Subcutaneous abdominal adipose tissue (tissue), 5 donors: ENCODE results near the gene ACSL3.
"Not testable (repeated sequence)": the region's sequence is repeated elsewhere in the genome, so short reads cannot be mapped to it uniquely, and the experiment has no call there.

Experiments
- H3K27ac ChIP-seq: one replicate; pipeline ENCODE4 v1.7.0; 2013; ENCODE audit warnings: low read depth, mild to moderate bottlenecking, inconsistent platforms, low read length, moderate library complexity
- H3K27me3 ChIP-seq, 5 donors: one replicate each; pipeline ENCODE4 v1.7.0; 2013; ENCODE audit warnings: low read length in 5 of 5, inconsistent platforms in 1 of 5; ENCODE audit not compliant: control insufficient read depth in 5 of 5, insufficient read depth in 4 of 5
- H3K36me3 ChIP-seq, 5 donors: one replicate each; pipeline ENCODE4 v1.7.0; 2013; ENCODE audit warnings: low read length in 5 of 5; ENCODE audit not compliant: control insufficient read depth in 5 of 5, insufficient read depth in 5 of 5
- H3K4me1 ChIP-seq, 5 donors: one replicate each; pipeline ENCODE4 v1.7.0; 2013; ENCODE audit warnings: low read length in 5 of 5, mild to moderate bottlenecking in 3 of 5, moderate library complexity in 1 of 5; ENCODE audit not compliant: control insufficient read depth in 5 of 5, insufficient read depth in 5 of 5
- H3K4me3 ChIP-seq, 5 donors: one replicate each; pipeline ENCODE4 v1.7.0; 2013; ENCODE audit warnings: low read length in 5 of 5, low read depth in 1 of 5
- H3K9ac ChIP-seq, 5 donors: one replicate each; pipeline ENCODE4 v1.7.0; 2013; ENCODE audit warnings: low read length in 5 of 5, mild to moderate bottlenecking in 4 of 5, moderate library complexity in 3 of 5
- H3K9me3 ChIP-seq, 5 donors: one replicate each; pipeline ENCODE4 v1.7.0; 2013; ENCODE audit warnings: low read length in 5 of 5; ENCODE audit not compliant: control insufficient read depth in 5 of 5
- donor health status: healthy.
- donor health status: healthy.
- donor health status: healthy.
- donor health status: healthy.
- donor health status: healthy.

The ACSL3 gene

GRCh38 chr2:222833410-222833809, 27.4 kb upstream of the ACSL3 start:
- no peaks in the 10 kb centered on the region for H3K27me3 ChIP-seq
- H3K9me3 ChIP-seq = no peaks in the 10 kb centered on the region
- H3K9ac ChIP-seq = no peak overlapping the region
- no peaks in the 10 kb centered on the region for H3K4me1 ChIP-seq
- H3K36me3 ChIP-seq = no peaks in the 10 kb centered on the region
- H3K27ac ChIP-seq = no peak overlapping the region
- no peak overlapping the region for H3K4me3 ChIP-seq

DNA sequence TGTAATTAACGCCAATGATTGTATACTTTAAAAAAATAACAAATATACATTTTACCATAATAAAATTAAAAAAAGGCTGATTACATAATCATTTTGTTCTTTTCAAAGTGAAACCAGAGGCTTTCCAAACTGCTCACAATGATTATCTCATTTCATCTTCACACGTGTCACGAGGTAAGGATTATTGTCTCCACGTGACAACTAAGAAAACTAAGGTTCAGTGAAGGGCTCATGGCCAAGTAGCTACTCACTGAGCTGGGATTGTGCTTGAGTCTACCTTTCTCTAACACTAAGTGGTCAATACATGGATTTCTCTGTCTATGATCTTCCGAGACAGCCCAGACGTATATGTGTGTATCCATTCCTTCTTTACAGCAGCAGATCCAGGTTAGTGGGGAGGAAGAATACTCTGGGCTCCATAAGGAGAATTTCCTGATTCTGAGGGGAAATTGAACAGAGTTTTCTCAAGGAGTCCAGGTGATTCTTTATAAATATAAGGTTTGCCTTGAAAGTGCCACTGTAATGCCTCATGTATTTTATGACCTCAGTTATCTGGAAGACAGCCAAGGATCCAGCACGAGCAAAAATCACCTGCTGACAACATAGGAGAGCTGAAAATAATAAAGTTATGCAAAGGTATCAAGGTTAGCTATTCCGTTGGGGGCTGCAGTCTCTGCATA, 25.6 kb upstream of the ACSL3 start:
- Histone ChIP-seq H3K27me3 (no peaks in the 10 kb centered on the region), H3K4me3 (no peak overlapping the region), H3K4me1 (no peaks in the 10 kb centered on the region), H3K36me3 (no peaks in the 10 kb centered on the region), H3K9ac (no peak overlapping the region), H3K9me3 (no peaks in the 10 kb centered on the region), H3K27ac (no peak overlapping the region)

DNA sequence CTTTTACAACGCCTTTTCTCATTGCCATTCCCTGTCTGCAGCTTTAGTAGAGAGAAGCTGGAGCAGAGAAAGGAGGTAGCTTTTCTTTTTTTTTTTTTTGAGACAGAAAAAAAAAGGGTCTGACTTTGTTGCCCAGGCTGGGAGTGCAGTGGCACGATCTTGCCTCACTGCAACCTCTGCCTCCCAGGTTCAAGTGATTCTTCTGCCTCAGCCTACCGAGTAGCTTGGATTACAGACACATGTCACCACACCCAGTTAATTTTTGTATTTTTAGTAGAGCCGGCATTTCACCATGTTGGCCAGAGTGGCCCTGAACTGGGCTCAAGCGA, 25.0 kb upstream of the ACSL3 start:
- no peak overlapping the region for H3K27ac ChIP-seq

GRCh38 chr2:222837643-222838056, 23.2 kb upstream of the ACSL3 start:
- no peaks in the 10 kb centered on the region for H3K27me3 ChIP-seq
- no peak overlapping the region for H3K4me3 ChIP-seq
- no peaks in the 10 kb centered on the region for H3K36me3 ChIP-seq
- H3K4me1 ChIP-seq = peaks cover 0 to 4% (median 2%) of the 10 kb centered on the region in 5 donors
- no peaks in the 10 kb centered on the region for H3K9me3 ChIP-seq
- H3K27ac ChIP-seq = no peak overlapping the region
- no peak overlapping the region for H3K9ac ChIP-seq

More for the DNA sequence above, 25.0 kb upstream of the ACSL3 start:
- H3K4me1 ChIP-seq = no peaks in the 10 kb centered on the region
- no peaks in the 10 kb centered on the region for H3K27me3 ChIP-seq
- H3K9ac ChIP-seq = no peak overlapping the region
- H3K9me3 ChIP-seq = no peaks in the 10 kb centered on the region
- H3K36me3 ChIP-seq = no peaks in the 10 kb centered on the region
- no peak overlapping the region for H3K4me3 ChIP-seq

DNA sequence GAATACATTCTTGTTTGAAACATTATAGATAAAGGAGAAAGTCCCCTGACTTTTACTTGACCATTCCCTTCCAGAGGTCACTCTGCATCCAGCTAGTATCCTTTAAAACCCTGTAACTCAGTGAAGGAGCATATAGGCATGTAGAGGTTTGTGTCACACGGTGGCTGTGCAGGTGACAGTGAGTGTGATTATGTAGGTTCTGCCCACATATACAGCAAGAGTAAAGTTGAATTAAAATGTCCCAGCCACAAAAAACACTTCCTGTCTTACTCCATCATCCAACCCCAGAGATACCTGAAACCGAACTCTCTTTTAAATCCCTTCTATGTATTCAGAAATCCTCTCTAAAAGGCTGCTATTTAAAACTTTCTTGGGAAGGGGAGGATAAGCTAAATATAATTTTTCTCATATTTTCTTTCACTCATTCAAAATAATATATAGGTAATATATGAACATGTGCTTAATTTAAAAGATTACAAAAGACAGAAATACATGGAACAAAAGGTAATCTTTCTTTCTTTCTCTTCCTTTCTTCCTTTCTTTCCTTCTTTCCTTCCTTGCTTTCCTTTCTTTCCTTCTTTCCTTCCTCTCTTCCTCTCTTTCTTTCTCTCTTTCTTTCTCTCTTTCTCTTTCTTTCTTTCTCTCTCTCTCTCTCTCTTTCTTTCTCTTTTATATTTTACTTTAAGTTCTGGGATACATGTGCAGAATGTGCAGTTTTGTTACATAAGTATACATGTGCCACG, 20.6 kb upstream of the ACSL3 start:
- H3K9ac ChIP-seq = no peak overlapping the region
- no peaks in the 10 kb centered on the region for H3K36me3 ChIP-seq
- no peak overlapping the region for H3K4me3 ChIP-seq
- H3K27ac ChIP-seq = no peak overlapping the region
- peaks cover 0 to 10% (median 6%) of the 10 kb centered on the region in 5 donors for H3K4me1 ChIP-seq
- no peaks in the 10 kb centered on the region for H3K27me3 ChIP-seq
- H3K9me3 ChIP-seq = no peaks in the 10 kb centered on the region

DNA sequence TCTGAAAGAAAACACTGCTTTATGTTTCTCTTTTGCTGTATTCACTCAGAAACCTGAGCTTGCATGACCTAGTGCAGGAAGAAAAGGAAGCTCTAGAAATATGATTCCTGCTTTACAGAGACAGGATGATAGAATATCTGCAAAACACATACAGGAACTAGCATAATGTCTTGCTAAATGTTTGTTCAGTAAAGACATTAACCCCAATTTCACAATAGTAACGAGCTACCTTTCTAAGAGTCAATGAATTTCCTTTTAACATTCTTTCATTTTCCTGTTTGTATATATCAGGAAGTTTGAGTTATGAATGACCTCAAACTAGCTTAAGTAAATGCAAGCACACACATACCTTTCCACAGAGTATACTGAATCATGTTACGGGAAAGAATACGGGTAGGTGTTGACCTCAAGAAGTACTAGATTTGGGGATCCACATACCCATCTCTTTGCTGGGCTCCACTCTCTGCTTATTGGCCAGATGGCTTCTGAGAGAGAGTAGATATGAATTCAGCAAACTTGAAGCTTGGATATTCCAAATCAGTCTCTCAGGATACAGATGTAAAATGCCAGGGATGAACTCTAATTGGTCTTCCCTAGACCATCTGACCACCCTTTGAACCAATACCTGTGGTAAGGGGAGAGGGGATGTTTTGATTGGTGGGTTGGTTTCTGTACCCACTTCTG, 18.2 kb upstream of the ACSL3 start:
- no peak overlapping the region for H3K4me3 ChIP-seq
- no peak overlapping the region for H3K27ac ChIP-seq
- no peaks in the 10 kb centered on the region for H3K36me3 ChIP-seq
- H3K9me3 ChIP-seq = no peaks in the 10 kb centered on the region
- H3K4me1 ChIP-seq = peaks cover 0 to 10% (median 6%) of the 10 kb centered on the region in 5 donors
- no peaks in the 10 kb centered on the region for H3K27me3 ChIP-seq
- no peak overlapping the region for H3K9ac ChIP-seq

- Histone ChIP-seq H3K4me1 (peaks cover 0 to 10% (median 6%) of the 10 kb centered on the region in 5 donors), H3K27me3 (no peaks in the 10 kb centered on the region), H3K4me3 (no peak overlapping the region), H3K36me3 (no peaks in the 10 kb centered on the region), H3K27ac (no peak overlapping the region), H3K9ac (no peak overlapping the region), H3K9me3 (no peaks in the 10 kb centered on the region)
These were observed 16.5 kb upstream of the ACSL3 start for GRCh38 chr2:222844323-222844722.

DNA sequence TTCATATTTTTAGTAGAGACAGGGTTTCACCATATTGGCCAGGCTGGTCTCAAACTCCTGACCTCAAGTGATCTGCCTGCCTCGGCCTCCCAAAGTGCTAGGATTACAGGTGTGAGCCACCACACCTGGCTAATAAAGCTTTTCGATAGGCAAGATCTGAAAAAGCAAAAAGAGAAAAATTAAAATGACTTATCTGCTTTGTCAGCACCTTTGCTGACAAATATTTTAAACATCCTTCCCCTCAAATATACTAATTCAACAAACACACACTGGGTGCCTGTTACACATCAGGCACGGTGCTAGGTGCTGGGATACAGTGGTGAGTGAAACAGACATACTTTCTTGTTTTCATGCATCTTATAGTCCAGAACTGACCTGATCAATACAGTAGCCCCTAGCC, 15.5 kb upstream of the ACSL3 start:
- H3K9me3 ChIP-seq, H3K4me3 ChIP-seq, H3K36me3 ChIP-seq, H3K27ac ChIP-seq, H3K9ac ChIP-seq, H3K27me3 ChIP-seq: not testable (repeated sequence)
- H3K4me1 ChIP-seq = peaks cover 0 to 10% (median 6%) of the 10 kb centered on the region in 5 donors

DNA sequence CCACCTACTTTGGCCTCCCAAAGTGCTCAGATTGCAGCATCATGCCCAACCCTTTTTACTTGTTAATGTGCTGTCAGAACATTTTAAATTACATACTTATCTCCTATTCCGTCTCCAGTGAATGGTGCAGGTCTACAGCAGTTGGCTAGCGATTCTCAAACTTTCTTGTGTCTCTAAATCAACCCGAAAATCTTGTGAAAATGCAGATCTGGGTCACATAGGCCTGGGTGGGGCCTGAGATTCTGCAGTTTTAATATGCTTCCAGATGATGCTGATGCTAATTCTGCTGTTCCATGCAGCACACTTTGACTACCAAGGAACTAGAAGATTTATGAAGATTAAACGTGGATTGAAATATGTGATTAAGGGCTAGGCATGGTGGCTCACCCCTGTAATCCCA, 14.8 kb upstream of the ACSL3 start:
- Histone ChIP-seq H3K9me3 (no peaks in the 10 kb centered on the region), H3K4me1 (peaks cover 0 to 10% (median 6%) of the 10 kb centered on the region in 5 donors), H3K27ac (no peak overlapping the region), H3K36me3 (no peaks in the 10 kb centered on the region), H3K27me3 (no peaks in the 10 kb centered on the region), H3K9ac (no peak overlapping the region), H3K4me3 (no peak overlapping the region)

- not testable (repeated sequence) for H3K36me3 ChIP-seq, H3K9me3 ChIP-seq, H3K27ac ChIP-seq, H3K4me3 ChIP-seq, H3K9ac ChIP-seq, H3K4me1 ChIP-seq, H3K27me3 ChIP-seq
These were observed 12.8 kb upstream of the ACSL3 start for GRCh38 chr2:222848031-222848430.
